OCI-LY7 (cell line): ENCODE results near the gene NHERF2. TPM values are rescaled to one million over a fixed set of nuclear protein-coding genes. Genes with fewer than 3 reads are reported as not detected.
A peak's percentile ranks its signal among the peaks of the same experiment; 100 is the strongest.

Experiments used
- BruUV-seq: library from RNA; stranded (reverse); fragments of 400-500 nt; replicated peaks from 2 replicates; lab custom pipeline; 2021; lab: Mats Ljungman, UMichigan
- CTCF ChIA-PET: fragments of 300-600 bp; sonication (Branson Sonifier 250); formaldehyde crosslinking; loops from one replicate; lab custom pipeline; 2022; ENCODE audit warnings: antibody characterized with exemption; ENCODE audit not compliant: unreplicated experiment; lab: Charles Lee
- POLR2A ChIA-PET: fragments of 300-600 bp; sonication (Branson Sonifier 250); formaldehyde crosslinking; loops from one replicate; lab custom pipeline; 2022; ENCODE audit warnings: antibody characterized with exemption; lab: Charles Lee
- DNase-seq: peaks from one replicate; pipeline ENCODE4 v3.0.0-alpha.2; 2015; ENCODE audit warnings: low spot score
- H2AFZ ChIP-seq: fragments of 200-600 bp; sonication (generic), shearing (Covaris generic); 2 replicates; pipeline ENCODE4 v1.6.1; 2014; ENCODE audit warnings: mild to moderate bottlenecking, antibody characterized with exemption, low read length, moderate library complexity
- H3K27ac ChIP-seq: fragments of 200-600 bp; sonication (generic); 2 replicates; pipeline ENCODE4 v1.5.1; 2014; ENCODE audit warnings: mixed run types, low read depth, mild to moderate bottlenecking, moderate library complexity, low read length, inconsistent platforms; ENCODE audit not compliant: poor library complexity, severe bottlenecking
- H3K36me3 ChIP-seq: fragments of 200-600 bp; sonication (generic); 2 replicates; pipeline ENCODE4 v1.6.1; 2014; ENCODE audit warnings: mild to moderate bottlenecking, antibody characterized with exemption, low read length, moderate library complexity, mixed read lengths; ENCODE audit not compliant: insufficient read depth
- H3K4me1 ChIP-seq: fragments of 200-600 bp; sonication (generic); 2 replicates; pipeline ENCODE4 v1.5.1; 2014; ENCODE audit warnings: mild to moderate bottlenecking, low read length; ENCODE audit not compliant: insufficient read depth, poor library complexity, severe bottlenecking
- H3K4me2 ChIP-seq: fragments of 200-600 bp; sonication (generic); 2 replicates; pipeline ENCODE4 v1.6.1; 2014; ENCODE audit warnings: mild to moderate bottlenecking, low read length
- H3K4me3 ChIP-seq: fragments of 200-600 bp; sonication (generic); 2 replicates; pipeline ENCODE4 v1.5.1; 2014; ENCODE audit warnings: mild to moderate bottlenecking, low read depth, low read length; ENCODE audit not compliant: poor library complexity, severe bottlenecking
- H3K79me2 ChIP-seq: fragments of 200-600 bp; sonication (generic); 2 replicates; pipeline ENCODE4 v1.6.1; 2016; ENCODE audit warnings: low read depth, mild to moderate bottlenecking, low read length, moderate library complexity, mixed read lengths; ENCODE audit not compliant: insufficient read depth
- H3K9me2 ChIP-seq: fragments of 200-600 bp; sonication (generic); 2 replicates; pipeline ENCODE4 v1.6.1; 2016; ENCODE audit warnings: mild to moderate bottlenecking, low read length, mixed read lengths; ENCODE audit not compliant: insufficient read depth
- H3K9me3 ChIP-seq: fragments of 200-600 bp; sonication (generic); 2 replicates; pipeline ENCODE4 v1.6.1; 2014; ENCODE audit warnings: mild to moderate bottlenecking, mixed run types, low read length, mixed read lengths
- H4K20me1 ChIP-seq: fragments of 200-600 bp; sonication (generic); 2 replicates; pipeline ENCODE4 v1.6.1; 2014; ENCODE audit warnings: mild to moderate bottlenecking, antibody characterized with exemption, low read length, moderate library complexity, mixed read lengths; ENCODE audit not compliant: insufficient read depth
- CTCF ChIP-seq: fragments of 200-600 bp; sonication (generic); conservative IDR thresholded peaks from 2 replicates; pipeline ENCODE4 v1.5.1; 2014; ENCODE audit warnings: mild to moderate bottlenecking, antibody characterized with exemption, low read length, moderate library complexity, mixed read lengths
- EZH2phosphoT487 ChIP-seq: fragments of 200-600 bp; sonication (generic); IDR thresholded peaks from 2 replicates; pipeline ENCODE4 v1.6.1; 2018; ENCODE audit warnings: low read depth, borderline replicate concordance, mild to moderate bottlenecking, mixed run types, antibody characterized with exemption, low read length, moderate library complexity, mixed read lengths
- intact Hi-C: fragments of 100-400 bp; cut with micrococcal nuclease; formaldehyde crosslinking; loops from one replicate; pipeline ENCODE4 v1.10.0; 2022; ENCODE audit not compliant: unreplicated experiment
- total RNA-seq, 2 experiments: library from RNA; depleted of rRNA in 1 of 2; stranded (reverse); fragments of >200 nt in 1 of 2; shearing (Covaris generic) in 1 of 2; gene quantifications; 2 replicates each; pipeline ENCODE4 v1.2.3, GENCODE V29; 2014 to 2022

Gene NHERF2
- total RNA-seq, 2 experiments from 2014 or later: 0.27 TPM; not detected in 1

GRCh38 chr16:1991588-1991947, 35.1 kb upstream of the NHERF2 start:
- H3K4me2 ChIP-seq: peak overlapping the region; percentile 80
- peak overlapping the region; percentile 3; the same call in 1 of the 2 replicates for H2AFZ ChIP-seq
- H3K4me1 ChIP-seq: peaks cover 36% of the 10 kb centered on the region
- intact Hi-C loops: no loop called here
- ChIA-PET CTCF (interaction anchor here (0.6 kb wide), 1 partner anchor 145 kb away, joined by 3 read pairs; no protein-coding TSS in a partner anchor), POLR2A (interaction anchor here (0.9 to 1.0 kb wide), 2 partner anchors 20 to 56 kb away, joined by 3 to 4 read pairs; partner anchors contain the start of genes NTHL1, TBL3 and TSC2)
- H3K9me3 ChIP-seq: no peaks in the 10 kb centered on the region
- H3K27ac ChIP-seq: peak overlapping the region; percentile 50
- TF ChIP-seq CTCF: no peak
- TF ChIP-seq EZH2phosphoT487: no peak
- H3K4me3 ChIP-seq: peak overlapping the region; percentile 68
- BruUV-seq: TSS peak; percentile 79
- no peaks in the 10 kb centered on the region for H3K79me2 ChIP-seq
- H3K36me3 ChIP-seq: peaks cover 12% of the 10 kb centered on the region
- no peaks in the 10 kb centered on the region for H3K9me2 ChIP-seq
- H4K20me1 ChIP-seq: no peaks in the 10 kb centered on the region
- peak; percentile 25 for DNase-seq

- peak overlapping the region; percentile 80 for H3K4me2 ChIP-seq
- CTCF ChIA-PET: interaction anchor here (0.6 kb wide), 1 partner anchor 145 kb away, joined by 3 read pairs; no protein-coding TSS in a partner anchor
- no TSS peak for BruUV-seq
Observed at GRCh38 chr16:1991948-1992703, 34.6 kb upstream of the NHERF2 start.

More at GRCh38 chr16:1991948-1992703, 34.6 kb upstream of the NHERF2 start:
- Histone ChIP-seq H3K27ac (peak overlapping the region; percentile 50), H3K4me3 (peak overlapping the region; percentile 68), H3K79me2 (no peaks in the 10 kb centered on the region), H2AFZ (peak overlapping the region; percentile 35; the same call in 1 of the 2 replicates), H3K36me3 (peaks cover 18% of the 10 kb centered on the region), H3K9me3 (no peaks in the 10 kb centered on the region), H3K4me1 (peaks cover 36% of the 10 kb centered on the region), H3K9me2 (no peaks in the 10 kb centered on the region), H4K20me1 (no peaks in the 10 kb centered on the region)
- intact Hi-C loops: loop anchor here (2.0 kb wide), 1 partner anchor 27 kb away; the partner anchor contains the start of gene RPS2
- peak; percentile 95 for DNase-seq
- POLR2A ChIA-PET: interaction anchor here (0.9 to 1.0 kb wide), 2 partner anchors 20 to 55 kb away, joined by 3 to 4 read pairs; partner anchors contain the start of genes NTHL1, TBL3 and TSC2
- TF ChIP-seq CTCF (no peak), EZH2phosphoT487 (no peak)
